Body of pancreas (tissue), 4 donors: ENCODE data around the gene ADNP2. TPM values are rescaled to one million over a fixed set of nuclear protein-coding genes. Genes with fewer than 3 reads are reported as not detected.

Experiments used
- ATAC-seq: fragments of 150-250 bp; one replicate; pipeline ENCODE4 v1.9.1; 2016
- DNase-seq, 4 donors: peaks; one replicate each; pipeline ENCODE4 v3.0.0-alpha.2; 2019
- H3K27ac ChIP-seq, 4 donors: fragments of 200-600 bp; sonication (generic); 1 replicate in 3 of 4; 2 replicates in 1 of 4; pipeline versions ENCODE4 v1.5.1 to v1.6.1; 2016 to 2019; ENCODE audit warnings: mild to moderate bottlenecking in 1 of 4, mixed read lengths in 1 of 4, moderate library complexity in 1 of 4
- H3K27me3 ChIP-seq, 2 donors: fragments of 200-600 bp; sonication (generic); one replicate each; pipeline ENCODE4 v1.6.0; 2016; ENCODE audit warnings: mild to moderate bottlenecking in 1 of 2
- H3K36me3 ChIP-seq, 2 donors: fragments of 200-600 bp; sonication (generic); replicated peaks in 1 of 2; 2 replicates each; pipeline ENCODE4 v1.5.1; 2016; ENCODE audit warnings: low read depth in 2 of 2; ENCODE audit not compliant: insufficient read depth in 1 of 2
- H3K4me1 ChIP-seq: fragments of 200-600 bp; sonication (generic); one replicate; pipeline ENCODE4 v1.6.0; 2016
- H3K4me3 ChIP-seq, 2 donors: fragments of 200-600 bp; sonication (generic); 1 replicate in 1 of 2; 2 replicates in 1 of 2; pipeline ENCODE4 v1.5.1; 2016 to 2019
- H3K9me3 ChIP-seq, 3 donors: fragments of 200-600 bp; sonication (generic); 1 replicate in 2 of 3; 2 replicates in 1 of 3; pipeline ENCODE4 v1.5.1; 2016
- POLR2A ChIP-seq, 3 donors: fragments of 450-650 bp; IDR thresholded peaks; one replicate each; pipeline ENCODE4 v1.6.1; 2016; ENCODE audit warnings: antibody characterized with exemption in 3 of 3, mild to moderate bottlenecking in 2 of 3
- WGBS, 2 donors: methylation state at CpG; one replicate each; pipeline ENCODE4 v1.1.5; 2017; 5-methylcytosine and 5-hydroxymethylcytosine counted together
- intact Hi-C: fragments of 100-400 bp; cut with DNase I; formaldehyde crosslinking; loops from one replicate; pipeline ENCODE4 v1.15.1; 2023
- total RNA-seq, 2 donors: library from RNA; depleted of rRNA; stranded (reverse); fragments of >200 nt; gene quantifications; one replicate each; pipeline ENCODE4 v1.1.0, GENCODE V29; 2016
- TF ChIP-seq, protein P1 (sequence below), 7 experiments: fragments of 450-650 bp in 4 of 7; fragments of 200-600 bp in 3 of 7; sonication (generic) in 3 of 7; IDR thresholded peaks; one replicate each; pipeline ENCODE4 v1.5.1; 2016 to 2019; ENCODE audit warnings: antibody characterized with exemption in 7 of 7

The ADNP2 gene
- total RNA-seq, 2 donors from 2014 or later, result 7.0 to 9.2 TPM

- WGBS, 2 donors, result 92 to 93% methylated on average over 4 to 7 of the region's 7 CpGs
- Histone ChIP-seq H3K9me3 (no peaks in the 10 kb centered on the region), H3K27me3 (no peaks in the 10 kb centered on the region), H3K4me3 (no peak overlapping the region), H3K36me3 (no peaks in the 10 kb centered on the region), H3K4me1 (no peaks in the 10 kb centered on the region), H3K27ac (no peak overlapping the region)
- TF ChIP-seq POLR2A (IDR thresholded peaks at IDR 0.05), result no peak
- TF ChIP-seq, protein P1, sequence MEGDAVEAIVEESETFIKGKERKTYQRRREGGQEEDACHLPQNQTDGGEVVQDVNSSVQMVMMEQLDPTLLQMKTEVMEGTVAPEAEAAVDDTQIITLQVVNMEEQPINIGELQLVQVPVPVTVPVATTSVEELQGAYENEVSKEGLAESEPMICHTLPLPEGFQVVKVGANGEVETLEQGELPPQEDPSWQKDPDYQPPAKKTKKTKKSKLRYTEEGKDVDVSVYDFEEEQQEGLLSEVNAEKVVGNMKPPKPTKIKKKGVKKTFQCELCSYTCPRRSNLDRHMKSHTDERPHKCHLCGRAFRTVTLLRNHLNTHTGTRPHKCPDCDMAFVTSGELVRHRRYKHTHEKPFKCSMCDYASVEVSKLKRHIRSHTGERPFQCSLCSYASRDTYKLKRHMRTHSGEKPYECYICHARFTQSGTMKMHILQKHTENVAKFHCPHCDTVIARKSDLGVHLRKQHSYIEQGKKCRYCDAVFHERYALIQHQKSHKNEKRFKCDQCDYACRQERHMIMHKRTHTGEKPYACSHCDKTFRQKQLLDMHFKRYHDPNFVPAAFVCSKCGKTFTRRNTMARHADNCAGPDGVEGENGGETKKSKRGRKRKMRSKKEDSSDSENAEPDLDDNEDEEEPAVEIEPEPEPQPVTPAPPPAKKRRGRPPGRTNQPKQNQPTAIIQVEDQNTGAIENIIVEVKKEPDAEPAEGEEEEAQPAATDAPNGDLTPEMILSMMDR (IDR thresholded peaks at IDR 0.05), result no peak
- intact Hi-C loops, result no loop called here
- ATAC-seq, result no peak
- DNase-seq, result no peak
These were observed 33.1 kb upstream of the ADNP2 start for GRCh38 chr18:80075940-80076339.

GRCh38 chr18:80076379-80076778, 32.7 kb upstream of the ADNP2 start:
- Histone ChIP-seq H3K9me3 (no peaks in the 10 kb centered on the region), H3K36me3 (no peaks in the 10 kb centered on the region), H3K27ac (no peak overlapping the region), H3K4me3 (no peak overlapping the region), H3K4me1 (no peaks in the 10 kb centered on the region), H3K27me3 (no peaks in the 10 kb centered on the region)
- DNase-seq (no peak), ATAC-seq (no peak)
- intact Hi-C loops, result no loop called here
- 94% methylated on average over 9 of the region's 9 CpGs for WGBS, 2 donors
- no peak for TF ChIP-seq POLR2A (IDR thresholded peaks at IDR 0.05)
- TF ChIP-seq, protein P1 (IDR thresholded peaks at IDR 0.05), result no peak

- H3K9me3 ChIP-seq, result no peaks in the 10 kb centered on the region
- no peak for ATAC-seq
- intact Hi-C loops, result no loop called here
- WGBS, 2 donors, result 89% methylated on average over 19 of the region's 21 CpGs; no CpG with 5 or more reads in 1 of the 2 donors
- H3K36me3 ChIP-seq, result no peaks in the 10 kb centered on the region
- no peak for DNase-seq
- H3K27ac ChIP-seq, result no peak overlapping the region
- H3K27me3 ChIP-seq, result no peaks in the 10 kb centered on the region
- no peaks in the 10 kb centered on the region for H3K4me1 ChIP-seq
- TF ChIP-seq, protein P1 (IDR thresholded peaks at IDR 0.05), result no peak
- TF ChIP-seq POLR2A (IDR thresholded peaks at IDR 0.05), result no peak
- H3K4me3 ChIP-seq, result no peak overlapping the region
These were observed 31.2 kb upstream of the ADNP2 start for GRCh38 chr18:80077873-80078272.

- no peaks in the 10 kb centered on the region for H3K27me3 ChIP-seq
- no peak for ATAC-seq
- no peak overlapping the region for H3K27ac ChIP-seq
- intact Hi-C loops, result no loop called here
- 70% methylated on average over 4 of the region's 4 CpGs for WGBS, 2 donors
- no peaks in the 10 kb centered on the region for H3K4me1 ChIP-seq
- H3K36me3 ChIP-seq, result no peaks in the 10 kb centered on the region
- no peak for TF ChIP-seq POLR2A (IDR thresholded peaks at IDR 0.05)
- TF ChIP-seq, protein P1 (IDR thresholded peaks at IDR 0.05), result no peak
- no peak overlapping the region for H3K4me3 ChIP-seq
- DNase-seq, result no peak
- H3K9me3 ChIP-seq, result peaks cover 0 to 10% (median 0%) of the 10 kb centered on the region in 3 donors
These were observed 22.8 kb upstream of the ADNP2 start for GRCh38 chr18:80086281-80086680.

DNA sequence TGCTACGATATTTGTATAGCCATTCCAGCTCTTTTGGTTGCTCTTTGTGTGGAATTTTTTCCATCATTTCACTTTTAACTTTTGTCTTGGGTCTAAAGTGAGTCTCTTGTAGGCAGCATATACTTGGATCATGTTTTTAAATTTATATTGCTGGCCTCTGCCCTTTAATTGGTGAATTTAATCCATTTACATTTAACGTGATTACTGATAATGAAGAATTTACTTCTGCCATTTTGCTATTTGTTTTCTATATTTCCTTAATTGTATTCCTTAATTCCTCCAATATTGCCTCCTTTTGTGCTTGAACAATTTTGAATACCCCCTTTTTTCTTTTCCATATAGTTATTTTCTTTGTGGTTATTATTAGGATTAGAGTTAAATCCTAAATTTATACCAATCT, 21.0 kb upstream of the ADNP2 start:
- Histone ChIP-seq H3K4me1 (no peaks in the 10 kb centered on the region), H3K4me3 (no peak overlapping the region), H3K27ac (no peak overlapping the region), H3K36me3 (no peaks in the 10 kb centered on the region), H3K27me3 (no peaks in the 10 kb centered on the region), H3K9me3 (peaks cover 0 to 10% (median 0%) of the 10 kb centered on the region in 3 donors)
- ATAC-seq, result no peak
- no peak for TF ChIP-seq POLR2A (IDR thresholded peaks at IDR 0.05)
- TF ChIP-seq, protein P1 (IDR thresholded peaks at IDR 0.05), result no peak
- intact Hi-C loops, result no loop called here
- 67 to 74% methylated on average over 2 of the region's 2 CpGs for WGBS, 2 donors
- no peak for DNase-seq
